ENCODE results near the gene RBM24.

DNA sequence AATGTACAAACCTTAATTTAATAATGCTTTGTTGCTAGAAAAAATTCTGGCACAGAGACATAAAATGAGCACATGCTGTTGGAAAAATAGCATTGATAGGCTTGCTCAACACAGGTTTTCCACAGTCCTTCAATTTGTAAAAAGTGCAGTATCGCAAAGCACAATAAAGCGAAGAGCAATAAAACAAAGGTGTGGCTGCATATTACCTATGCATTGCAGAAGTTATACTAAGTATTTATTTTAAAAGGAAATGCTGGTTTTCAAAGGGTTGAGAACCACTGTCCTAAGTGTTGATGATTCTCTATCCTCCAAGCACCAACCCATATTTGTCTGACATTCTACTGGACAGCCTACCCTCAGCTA is 58.1 kb downstream of the RBM24 start:
- TF ChIP-seq, protein P1, sequence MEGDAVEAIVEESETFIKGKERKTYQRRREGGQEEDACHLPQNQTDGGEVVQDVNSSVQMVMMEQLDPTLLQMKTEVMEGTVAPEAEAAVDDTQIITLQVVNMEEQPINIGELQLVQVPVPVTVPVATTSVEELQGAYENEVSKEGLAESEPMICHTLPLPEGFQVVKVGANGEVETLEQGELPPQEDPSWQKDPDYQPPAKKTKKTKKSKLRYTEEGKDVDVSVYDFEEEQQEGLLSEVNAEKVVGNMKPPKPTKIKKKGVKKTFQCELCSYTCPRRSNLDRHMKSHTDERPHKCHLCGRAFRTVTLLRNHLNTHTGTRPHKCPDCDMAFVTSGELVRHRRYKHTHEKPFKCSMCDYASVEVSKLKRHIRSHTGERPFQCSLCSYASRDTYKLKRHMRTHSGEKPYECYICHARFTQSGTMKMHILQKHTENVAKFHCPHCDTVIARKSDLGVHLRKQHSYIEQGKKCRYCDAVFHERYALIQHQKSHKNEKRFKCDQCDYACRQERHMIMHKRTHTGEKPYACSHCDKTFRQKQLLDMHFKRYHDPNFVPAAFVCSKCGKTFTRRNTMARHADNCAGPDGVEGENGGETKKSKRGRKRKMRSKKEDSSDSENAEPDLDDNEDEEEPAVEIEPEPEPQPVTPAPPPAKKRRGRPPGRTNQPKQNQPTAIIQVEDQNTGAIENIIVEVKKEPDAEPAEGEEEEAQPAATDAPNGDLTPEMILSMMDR (IDR thresholded peaks at IDR 0.05): no peak
- no peak for TF ChIP-seq EZH2 (IDR thresholded peaks at IDR 0.05; ENCODE audit: borderline replicate concordance, insufficient read depth, low read depth, low read length, poor library complexity, severe bottlenecking)

Measured in B cell (primary cell).